Spinal cord (tissue), 10 donors: Measurements from ENCODE around the gene CYB5D1. TPM values are rescaled to one million over a fixed set of nuclear protein-coding genes. Genes with fewer than 3 reads are reported as not detected.

Source experiments
- DNase-seq, 6 donors: peaks; one replicate each; pipeline versions ENCODE4 v3.0.0 to v3.0.0-alpha.2; 2013 to 2015; ENCODE audit warnings: low spot score in 6 of 6, low read depth in 4 of 6
- H3K27ac ChIP-seq: one replicate; pipeline ENCODE4 v1.5.1; 2013; ENCODE audit warnings: low read depth, low read length, control low read depth
- H3K27me3 ChIP-seq: one replicate; pipeline ENCODE4 v1.6.1; 2013; ENCODE audit warnings: low read length; ENCODE audit not compliant: control insufficient read depth, insufficient read depth
- H3K36me3 ChIP-seq: one replicate; pipeline ENCODE4 v1.6.1; 2013; ENCODE audit warnings: low read length; ENCODE audit not compliant: control insufficient read depth, insufficient read depth
- H3K4me1 ChIP-seq: one replicate; pipeline ENCODE4 v1.6.1; 2013; ENCODE audit warnings: low read length; ENCODE audit not compliant: control insufficient read depth, insufficient read depth
- H3K4me3 ChIP-seq: one replicate; pipeline ENCODE4 v1.5.1; 2013; ENCODE audit warnings: low read depth, low read length, control low read depth
- H3K9me3 ChIP-seq: one replicate; pipeline ENCODE4 v1.6.1; 2013; ENCODE audit warnings: low read length; ENCODE audit not compliant: control insufficient read depth, insufficient read depth
- WGBS: methylation state at CpG from one replicate; pipeline ENCODE4 v1.1.5; 2013; ENCODE audit warnings: missing lambda C conversion rate; ENCODE audit not compliant: insufficient coverage; 5-methylcytosine and 5-hydroxymethylcytosine counted together
- polyA plus RNA-seq, 2 donors: library from polyadenylated mRNA; unstranded; fragments of 120-200 nt; gene quantifications; one replicate each; pipeline ENCODE4 v1.2.1, GENCODE V29; 2013; ENCODE audit not compliant: insufficient read length in 2 of 2
- total RNA-seq, 2 donors: library from RNA; depleted of rRNA in 1 of 2; stranded (reverse); fragments of 120-200 nt in 1 of 2; fragments of >200 nt in 1 of 2; gene quantifications; one replicate each; pipeline versions ENCODE4 v1.2.3 to v1.2.4, GENCODE V29; 2013 to 2014
- donor health status: healthy.

The CYB5D1 gene
- total and polyA plus RNA-seq, 4 donors: 8.2 to 21.9 (median 20.6) TPM

- DNase-seq: no peak
- no peak overlapping the region for H3K27ac ChIP-seq
- WGBS: 81% methylated on average over 27 of the region's 27 CpGs
- H3K9me3 ChIP-seq: no peaks in the 10 kb centered on the region
- H3K27me3 ChIP-seq: no peaks in the 10 kb centered on the region
- no peaks in the 10 kb centered on the region for H3K4me1 ChIP-seq
- no peak overlapping the region for H3K4me3 ChIP-seq
- H3K36me3 ChIP-seq: peaks cover 4% of the 10 kb centered on the region
Observed at GRCh38 chr17:7818746-7819645, 38.8 kb upstream of the CYB5D1 start.

GRCh38 chr17:7820231-7820630 is 37.6 kb upstream of the CYB5D1 start:
- DNase-seq: no peak
- Histone ChIP-seq H3K9me3 (no peaks in the 10 kb centered on the region), H3K36me3 (peaks cover 6% of the 10 kb centered on the region), H3K27me3 (no peaks in the 10 kb centered on the region), H3K4me3 (no peak overlapping the region), H3K27ac (no peak overlapping the region), H3K4me1 (no peaks in the 10 kb centered on the region)
- 75% methylated on average over 5 of the region's 5 CpGs for WGBS

DNA sequence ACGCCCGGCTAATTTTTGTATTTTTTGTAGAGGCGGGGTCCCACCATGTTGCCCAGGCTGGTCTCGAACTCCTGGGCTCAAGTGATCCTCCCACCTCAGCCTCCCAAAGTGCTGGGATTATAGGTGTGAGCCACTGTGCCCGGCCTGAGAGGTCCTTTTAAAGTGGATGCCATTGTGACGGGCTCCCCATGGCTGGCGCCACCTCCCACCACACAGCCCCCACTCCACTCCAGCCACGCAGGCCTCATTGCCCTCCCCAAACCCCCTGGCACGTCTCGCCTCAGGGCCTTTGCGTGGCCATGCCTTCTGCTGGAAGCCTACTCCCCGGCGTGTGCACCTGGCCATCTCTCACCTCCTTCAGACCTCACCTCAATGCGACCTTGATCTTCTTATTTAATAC is 35.7 kb upstream of the CYB5D1 start:
- 70% methylated on average over 11 of the region's 14 CpGs for WGBS
- H3K9me3 ChIP-seq: no peaks in the 10 kb centered on the region
- H3K27ac ChIP-seq: no peak overlapping the region
- no peaks in the 10 kb centered on the region for H3K4me1 ChIP-seq
- DNase-seq: no peak
- no peak overlapping the region for H3K4me3 ChIP-seq
- H3K36me3 ChIP-seq: peaks cover 6% of the 10 kb centered on the region
- no peaks in the 10 kb centered on the region for H3K27me3 ChIP-seq

GRCh38 chr17:7823581-7824001 is 34.2 kb upstream of the CYB5D1 start:
- Histone ChIP-seq H3K4me1 (no peaks in the 10 kb centered on the region), H3K27ac (no peak overlapping the region), H3K27me3 (no peaks in the 10 kb centered on the region), H3K4me3 (no peak overlapping the region), H3K9me3 (no peaks in the 10 kb centered on the region), H3K36me3 (peaks cover 5% of the 10 kb centered on the region)
- WGBS: 76% methylated on average over 20 of the region's 20 CpGs
- DNase-seq: no peak

- Histone ChIP-seq H3K27me3 (no peaks in the 10 kb centered on the region), H3K36me3 (peaks cover 3% of the 10 kb centered on the region), H3K4me3 (no peak overlapping the region), H3K9me3 (no peaks in the 10 kb centered on the region), H3K4me1 (no peaks in the 10 kb centered on the region), H3K27ac (no peak overlapping the region)
- 82% methylated on average over 9 of the region's 9 CpGs for WGBS
- no peak for DNase-seq
Observed at GRCh38 chr17:7824021-7824924, 33.5 kb upstream of the CYB5D1 start.

- H3K36me3 ChIP-seq: peaks cover 3% of the 10 kb centered on the region
- 44% methylated on average over 8 of the region's 12 CpGs for WGBS
- H3K4me1 ChIP-seq: no peaks in the 10 kb centered on the region
- peak in 2 of 6 donors; percentile 55 to 63 for DNase-seq
- H3K4me3 ChIP-seq: no peak overlapping the region
- H3K9me3 ChIP-seq: no peaks in the 10 kb centered on the region
- H3K27me3 ChIP-seq: no peaks in the 10 kb centered on the region
- no peak overlapping the region for H3K27ac ChIP-seq
Observed at GRCh38 chr17:7825206-7825990, 32.4 kb upstream of the CYB5D1 start.

- Histone ChIP-seq H3K9me3 (no peaks in the 10 kb centered on the region), H3K4me1 (peaks cover 22% of the 10 kb centered on the region), H3K27ac (no peak overlapping the region), H3K27me3 (no peaks in the 10 kb centered on the region), H3K4me3 (no peak overlapping the region), H3K36me3 (no peaks in the 10 kb centered on the region)
- no peak for DNase-seq
- WGBS: 83% methylated on average over 5 of the region's 8 CpGs
Observed at GRCh38 chr17:7830616-7831015, 27.2 kb upstream of the CYB5D1 start.

- Histone ChIP-seq H3K4me3 (no peak overlapping the region), H3K4me1 (peaks cover 27% of the 10 kb centered on the region), H3K27me3 (no peaks in the 10 kb centered on the region), H3K9me3 (no peaks in the 10 kb centered on the region), H3K27ac (no peak overlapping the region), H3K36me3 (no peaks in the 10 kb centered on the region)
- DNase-seq: no peak
- 75% methylated on average over 2 of the region's 7 CpGs for WGBS
Observed at GRCh38 chr17:7831233-7831632, 26.6 kb upstream of the CYB5D1 start.

DNA sequence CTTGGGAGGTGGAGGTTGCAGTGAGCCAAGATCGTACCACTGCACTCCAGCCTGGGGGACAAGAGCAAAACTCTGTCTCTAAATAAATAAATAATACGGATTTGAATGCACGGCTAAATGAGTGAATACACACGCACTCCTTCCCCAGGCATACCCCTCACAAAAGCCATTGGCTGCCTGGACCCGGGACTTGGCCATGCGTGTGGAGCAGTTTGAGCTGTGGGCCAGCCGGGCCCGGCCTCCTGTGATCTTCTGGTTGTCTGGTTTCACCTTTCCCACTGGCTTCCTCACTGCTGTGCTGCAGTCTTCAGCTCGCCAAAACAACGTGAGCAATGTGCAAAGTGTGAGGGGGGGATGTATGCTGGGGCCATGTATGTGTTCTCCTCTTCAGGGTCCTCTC is 25.4 kb upstream of the CYB5D1 start:
- H3K4me1 ChIP-seq: peaks cover 37% of the 10 kb centered on the region
- no peaks in the 10 kb centered on the region for H3K27me3 ChIP-seq
- H3K9me3 ChIP-seq: no peaks in the 10 kb centered on the region
- WGBS: 85% methylated on average over 4 of the region's 10 CpGs
- no peak overlapping the region for H3K27ac ChIP-seq
- no peaks in the 10 kb centered on the region for H3K36me3 ChIP-seq
- H3K4me3 ChIP-seq: no peak overlapping the region
- DNase-seq: no peak
